ENCODE measurements around the gene CHRM1. TPM values are rescaled to one million over a fixed set of nuclear protein-coding genes. Genes with fewer than 3 reads are reported as not detected.
A peak's percentile ranks its signal among the peaks of the same experiment; 100 is the strongest.

CHRM1 gene, protein sequence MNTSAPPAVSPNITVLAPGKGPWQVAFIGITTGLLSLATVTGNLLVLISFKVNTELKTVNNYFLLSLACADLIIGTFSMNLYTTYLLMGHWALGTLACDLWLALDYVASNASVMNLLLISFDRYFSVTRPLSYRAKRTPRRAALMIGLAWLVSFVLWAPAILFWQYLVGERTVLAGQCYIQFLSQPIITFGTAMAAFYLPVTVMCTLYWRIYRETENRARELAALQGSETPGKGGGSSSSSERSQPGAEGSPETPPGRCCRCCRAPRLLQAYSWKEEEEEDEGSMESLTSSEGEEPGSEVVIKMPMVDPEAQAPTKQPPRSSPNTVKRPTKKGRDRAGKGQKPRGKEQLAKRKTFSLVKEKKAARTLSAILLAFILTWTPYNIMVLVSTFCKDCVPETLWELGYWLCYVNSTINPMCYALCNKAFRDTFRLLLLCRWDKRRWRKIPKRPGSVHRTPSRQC
- not detected for total RNA-seq
- polyA plus RNA-seq (2013, experiment 1 of 2): not detected
- polyA plus RNA-seq (2013, experiment 2 of 2): not detected
- 0 to 0.09 (median 0) reads per million in 172 experiments for total RNA-seq

DNA sequence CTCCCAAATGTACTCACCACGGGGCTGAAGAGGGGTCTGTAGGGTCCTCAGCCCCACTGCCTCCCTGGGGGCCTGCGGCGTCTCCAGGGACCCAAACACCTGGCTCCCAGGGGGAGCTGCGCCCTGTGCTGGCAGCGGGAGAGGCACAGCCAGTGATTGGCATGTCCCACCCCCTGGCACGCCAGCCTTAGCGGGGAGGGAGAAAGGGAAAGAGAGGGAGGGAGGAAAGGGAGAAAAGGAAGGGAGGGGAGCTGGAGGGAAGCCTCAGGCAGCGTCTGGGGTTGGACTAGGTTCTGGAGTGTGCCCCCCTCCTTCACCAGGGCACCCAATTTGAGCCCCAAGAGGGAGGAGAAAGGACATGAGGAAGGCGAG lies at the start of gene CHRM1:
CHRM1 (minus strand) TSS at position 163 of the 372 bp plus-strand sequence. CDS start 10,263 bp downstream, outside the sequence.
- Mint-ChIP-seq H3K4me3 (no peak within 1 kb of the TSS), H3K36me3 (ENCODE audit: low read depth) (no peaks in the 10 kb centered on the region), H3K4me1 (ENCODE audit: low read depth) (peaks cover 24% of the 10 kb centered on the region), H3K27me3 (peaks cover 72% of the 10 kb centered on the region), H3K9me3 (no peaks in the 10 kb centered on the region), H3K27ac (no peak within 1 kb of the TSS)
- no peak for TF ChIP-seq CTCF (IDR thresholded peaks at IDR 0.05)
- no peaks in the 10 kb centered on the region for H3K36me3 ChIP-seq (ENCODE audit: insufficient read depth, low read length)
- ATAC-seq (ENCODE audit: poor library complexity) (no peak), DNase-seq (peak in 1 of 14 experiments; percentile 2)
- CTCF ChIA-PET: no interaction called here
- no peak within 1 kb of the TSS for H3K27ac ChIP-seq (ENCODE audit: low read depth in 1 of 2, low read length in 2 of 2)
- POLR2A ChIA-PET: no interaction called here
- intact Hi-C loops (cut with DNase I, micrococcal nuclease): no loop called here
- peaks cover 0 to 24% of the 10 kb centered on the region in 2 experiments for H3K9me3 ChIP-seq (ENCODE audit: control insufficient read depth in 1 of 2, insufficient read depth in 1 of 2, low read length in 2 of 2)
- H3K4me3 ChIP-seq (ENCODE audit: low read length): no peak within 1 kb of the TSS
- peaks cover 29 to 35% of the 10 kb centered on the region in 2 experiments for H3K27me3 ChIP-seq (ENCODE audit: control insufficient read depth in 1 of 2, insufficient read depth in 2 of 2, low read length in 2 of 2)
- H3K4me1 ChIP-seq (ENCODE audit: insufficient read depth, low read length): peaks cover 29% of the 10 kb centered on the region

GRCh38 chr11:62965574-62965973 lies 44.4 kb upstream of the CHRM1 start:
- ChIA-PET CTCF (no interaction called here), POLR2A (no interaction called here)
- no peaks in the 10 kb centered on the region for H3K9me3 ChIP-seq (ENCODE audit: control insufficient read depth in 1 of 2, insufficient read depth in 1 of 2, low read length in 2 of 2)
- H3K27me3 Mint-ChIP-seq: peaks cover 50% of the 10 kb centered on the region
- no peaks in the 10 kb centered on the region for H3K36me3 ChIP-seq (ENCODE audit: insufficient read depth, low read length)
- no peak for TF ChIP-seq CTCF (IDR thresholded peaks at IDR 0.05)
- peaks cover 2% of the 10 kb centered on the region for H3K9me3 Mint-ChIP-seq
- H3K27ac ChIP-seq (ENCODE audit: low read depth in 1 of 2, low read length in 2 of 2): no peak overlapping the region
- H3K27ac Mint-ChIP-seq: no peak overlapping the region
- no peaks in the 10 kb centered on the region for H3K36me3 Mint-ChIP-seq (ENCODE audit: low read depth)
- DNase-seq (no peak), ATAC-seq (ENCODE audit: poor library complexity) (no peak)
- H3K27me3 ChIP-seq (ENCODE audit: control insufficient read depth in 1 of 2, insufficient read depth in 2 of 2, low read length in 2 of 2): peaks cover 3 to 8% of the 10 kb centered on the region in 2 experiments
- H3K4me1 Mint-ChIP-seq (ENCODE audit: low read depth): no peaks in the 10 kb centered on the region
- H3K4me3 ChIP-seq (ENCODE audit: low read length): no peak overlapping the region
- intact Hi-C loops (cut with DNase I, micrococcal nuclease): no loop called here
- H3K4me3 Mint-ChIP-seq: no peak overlapping the region
- no peaks in the 10 kb centered on the region for H3K4me1 ChIP-seq (ENCODE audit: insufficient read depth, low read length)

- Histone ChIP-seq H3K27ac (ENCODE audit: low read depth in 1 of 2, low read length in 2 of 2) (no peak overlapping the region), H3K9me3 (ENCODE audit: control insufficient read depth in 1 of 2, insufficient read depth in 1 of 2, low read length in 2 of 2) (no peaks in the 10 kb centered on the region), H3K4me3 (ENCODE audit: low read length) (no peak overlapping the region), H3K27me3 (ENCODE audit: control insufficient read depth in 1 of 2, insufficient read depth in 2 of 2, low read length in 2 of 2) (peaks cover 0 to 8% of the 10 kb centered on the region in 2 experiments), H3K36me3 (ENCODE audit: insufficient read depth, low read length) (no peaks in the 10 kb centered on the region), H3K4me1 (ENCODE audit: insufficient read depth, low read length) (no peaks in the 10 kb centered on the region)
- ChIA-PET POLR2A (no interaction called here), CTCF (no interaction called here)
- Mint-ChIP-seq H3K9me3 (peaks cover 2% of the 10 kb centered on the region), H3K27ac (no peak overlapping the region), H3K4me1 (ENCODE audit: low read depth) (no peaks in the 10 kb centered on the region), H3K4me3 (no peak overlapping the region), H3K27me3 (peaks cover 30% of the 10 kb centered on the region), H3K36me3 (ENCODE audit: low read depth) (no peaks in the 10 kb centered on the region)
- TF ChIP-seq CTCF (IDR thresholded peaks at IDR 0.05): no peak
- DNase-seq: no peak
- no peak for ATAC-seq (ENCODE audit: poor library complexity)
- intact Hi-C loops (cut with DNase I, micrococcal nuclease): no loop called here
Observed at GRCh38 chr11:62962391-62962790, 41.2 kb upstream of the CHRM1 start.

Data from CD4-positive, alpha-beta T cell (primary cell).